DMS 273 (cell line): ENCODE data around the gene CPED1.
"Not testable (repeated sequence)": the region's sequence is repeated elsewhere in the genome, so short reads cannot be mapped to it uniquely, and the experiment has no call there.

Experiments used
- DNase-seq: peaks from one replicate; lab custom pipeline; 2025; ENCODE audit not compliant: unreplicated experiment; lab: John Stamatoyannopoulos, UW

Gene CPED1

DNA sequence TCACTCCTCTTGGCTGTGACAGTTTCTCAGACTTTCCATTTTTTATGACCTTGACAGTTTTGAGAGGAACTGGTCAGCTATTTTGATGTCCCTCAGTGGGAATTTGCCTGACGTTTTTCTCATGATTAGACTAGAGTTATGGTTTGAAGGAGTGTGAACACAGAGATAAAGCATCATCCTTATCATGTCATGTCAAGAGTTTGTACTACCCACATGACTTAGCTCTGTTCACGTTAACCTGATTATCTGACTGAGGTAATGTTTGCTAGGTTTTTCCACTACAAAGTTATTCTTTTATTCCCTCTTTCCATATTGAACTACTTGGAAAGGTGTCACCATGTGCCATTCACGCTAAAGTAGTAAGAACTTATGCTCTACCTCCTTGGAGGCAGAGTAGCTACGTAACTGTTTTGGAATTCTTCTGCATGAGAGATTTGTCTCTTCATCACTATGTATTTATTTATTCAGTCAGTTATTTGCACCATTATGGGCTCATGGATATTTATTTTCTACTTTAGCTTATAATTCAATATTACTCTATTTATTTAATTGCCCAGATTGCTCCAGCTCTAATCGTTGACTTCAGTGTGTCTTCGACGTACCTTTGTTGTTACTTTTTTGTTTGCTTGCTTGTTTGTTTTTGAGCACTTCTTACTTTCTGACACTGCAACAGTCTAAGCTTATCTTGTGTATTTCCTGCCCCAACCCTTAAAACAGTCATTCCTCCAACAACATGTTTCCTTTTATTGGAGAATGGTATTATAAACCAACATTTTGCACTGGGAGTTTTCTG lies 50.4 kb downstream of the CPED1 start:
- no peak for DNase-seq

DNA sequence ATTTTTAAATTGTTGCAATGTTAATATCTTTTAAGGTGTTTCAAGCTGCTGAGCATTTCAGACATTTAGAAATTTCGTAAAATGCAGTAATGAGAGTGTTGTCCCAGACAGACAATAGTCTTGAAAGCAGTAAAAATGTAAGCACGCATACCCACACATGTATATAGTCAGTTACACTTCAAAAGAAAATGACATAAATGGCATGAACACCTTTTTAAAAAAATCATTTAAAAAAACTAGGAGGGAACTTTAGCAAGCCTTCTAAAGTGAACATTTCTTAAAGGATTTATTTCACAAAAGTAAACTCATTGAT lies 51.0 kb downstream of the CPED1 start:
- no peak for DNase-seq

DNA sequence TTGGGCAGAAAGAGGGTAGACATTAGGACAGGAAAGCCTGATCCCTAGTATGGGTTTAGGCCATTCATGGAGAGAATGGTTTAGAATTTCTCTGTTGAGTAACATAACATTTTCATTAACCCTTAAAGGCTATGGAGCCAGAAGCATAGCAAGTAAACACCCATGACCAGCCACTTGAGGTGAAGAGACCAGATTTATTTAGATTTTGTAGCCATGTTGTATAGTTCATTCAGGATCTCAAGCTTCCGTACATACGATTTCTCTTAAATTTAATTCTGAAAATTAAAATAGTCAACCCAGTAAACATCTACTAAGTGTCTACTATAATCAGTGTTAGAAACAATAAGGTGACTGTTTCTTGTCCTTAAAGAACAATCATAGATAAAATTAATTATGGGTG lies 51.5 kb downstream of the CPED1 start:
- no peak for DNase-seq

DNA sequence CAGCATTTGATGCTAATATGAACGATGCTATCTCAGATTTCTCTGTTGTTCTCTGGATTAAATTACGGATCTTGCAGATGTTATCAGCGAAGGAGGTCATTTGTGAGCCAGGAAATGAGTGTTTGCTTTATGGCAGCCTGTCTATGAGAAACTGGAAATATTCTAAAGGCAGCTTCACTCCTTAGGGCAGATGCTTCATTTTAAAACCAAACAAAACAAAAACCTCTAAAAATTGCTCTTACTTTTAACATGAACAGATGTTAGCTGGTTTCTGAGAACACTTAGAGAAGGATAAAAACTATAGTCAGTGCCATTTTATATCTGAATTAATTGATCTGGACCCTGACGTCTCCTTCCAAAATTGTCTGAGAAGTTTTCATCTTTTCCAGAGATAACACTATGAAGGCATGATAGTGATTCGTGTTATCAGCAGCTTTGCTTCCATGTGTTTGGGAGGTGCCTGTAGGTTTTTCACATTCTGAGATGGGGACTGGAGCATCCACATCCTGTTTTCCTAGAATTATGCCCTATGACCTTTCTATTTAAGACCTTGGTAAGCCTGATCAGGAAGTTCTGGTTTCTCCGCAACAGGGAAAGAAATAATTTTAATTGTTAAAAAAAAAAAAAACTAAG lies 53.1 kb downstream of the CPED1 start:
- DNase-seq, result peak; percentile 21

DNA sequence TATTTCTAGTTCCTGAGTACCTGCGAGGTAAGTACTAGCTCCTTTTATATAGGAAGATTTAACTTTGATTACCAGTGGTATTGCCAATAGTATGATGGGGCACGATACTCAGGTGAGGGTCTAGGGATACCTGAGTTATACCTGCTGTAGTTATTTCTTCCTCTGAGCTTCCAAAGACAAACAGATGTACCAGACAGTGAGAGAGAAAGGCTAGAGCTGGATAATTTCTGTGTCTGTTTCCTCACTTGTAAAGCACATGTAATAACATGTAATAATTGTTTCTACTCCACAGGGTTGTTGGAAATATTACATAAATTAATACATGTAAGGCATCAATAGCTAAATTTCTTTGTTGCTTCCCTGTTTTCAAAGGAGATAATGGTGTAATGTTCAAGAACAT lies 53.7 kb downstream of the CPED1 start:
- DNase-seq, result no peak

DNA sequence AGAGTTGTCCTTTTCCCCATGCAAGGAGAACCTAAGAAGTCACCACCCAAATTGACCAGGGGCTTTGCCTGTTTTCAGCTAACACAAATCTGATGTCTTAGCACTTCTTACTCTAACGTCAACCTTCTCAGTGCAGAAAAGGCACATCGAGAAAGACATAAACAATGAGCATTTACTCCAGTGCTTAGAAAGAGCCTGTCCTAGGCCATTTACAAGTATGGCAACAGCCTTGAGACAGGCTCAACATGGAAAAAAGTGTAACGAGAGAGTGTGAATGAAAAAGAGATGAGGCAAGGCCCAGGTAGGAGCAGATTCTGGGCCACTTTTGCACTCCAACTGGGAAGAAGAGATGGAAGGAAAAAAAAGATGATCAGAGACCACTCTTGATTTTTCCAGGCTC lies 54.4 kb downstream of the CPED1 start:
- no peak for DNase-seq

DNA sequence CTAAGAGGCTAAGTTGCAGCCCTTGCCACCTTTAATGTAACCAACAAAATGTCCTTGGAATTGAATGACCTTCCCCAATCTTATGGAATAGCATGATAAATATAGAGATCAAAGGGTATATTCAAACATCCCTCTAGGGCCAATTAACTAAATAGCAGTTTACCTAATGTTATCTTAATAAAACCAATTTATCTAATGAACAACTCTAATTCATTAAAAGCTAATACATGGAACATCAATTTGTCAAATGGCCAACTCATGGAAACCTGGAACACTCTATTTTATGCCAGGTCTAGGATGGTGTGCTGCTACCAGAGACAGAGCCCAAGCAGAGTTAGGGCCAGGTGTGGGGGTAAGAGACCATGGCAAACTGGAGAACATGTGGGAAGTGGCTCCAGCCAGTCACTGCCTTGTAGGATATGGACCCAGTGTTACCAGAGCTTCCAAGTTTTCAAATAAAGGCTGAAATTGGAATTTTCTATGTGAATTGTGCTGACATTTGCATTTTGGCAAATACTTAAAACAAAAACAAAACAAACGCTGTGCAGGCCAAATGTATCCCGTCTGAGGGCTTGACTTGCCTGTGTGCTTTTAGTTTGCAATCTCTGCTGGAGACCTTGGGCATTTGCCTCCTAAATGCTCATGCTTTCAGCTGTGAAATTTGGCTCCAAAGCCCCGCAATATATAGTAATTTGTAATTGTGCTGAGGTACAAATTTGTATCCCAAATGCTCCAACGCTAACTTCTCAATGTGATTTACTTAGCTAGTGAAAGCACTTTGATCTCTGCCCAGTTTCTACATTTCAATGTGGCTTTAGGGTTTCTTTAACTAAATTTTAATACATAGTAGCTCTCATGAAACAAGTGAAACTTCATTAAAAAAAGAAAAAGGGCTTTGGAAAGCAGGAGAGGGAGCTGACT lies 55.1 kb downstream of the CPED1 start:
- DNase-seq, result no peak

DNA sequence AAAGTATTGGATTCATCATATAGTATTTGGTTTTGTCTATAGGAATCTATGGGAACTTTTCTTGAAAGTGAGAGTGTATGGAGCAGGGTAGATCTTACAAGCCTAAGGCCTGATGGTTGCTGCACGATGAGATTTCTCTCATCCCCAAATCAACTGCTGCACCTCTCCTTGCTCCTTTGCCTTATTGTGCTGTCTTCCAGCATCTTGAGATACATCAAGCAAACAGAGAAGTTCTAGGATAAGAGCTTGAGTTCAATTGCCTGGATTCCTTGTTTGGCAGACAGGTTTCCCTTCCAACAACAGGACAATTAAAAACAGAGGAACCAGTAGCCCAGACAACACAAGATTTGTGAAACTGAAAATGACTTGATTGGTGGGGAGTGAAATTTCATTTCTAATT lies 56.6 kb downstream of the CPED1 start:
- no peak for DNase-seq

DNA sequence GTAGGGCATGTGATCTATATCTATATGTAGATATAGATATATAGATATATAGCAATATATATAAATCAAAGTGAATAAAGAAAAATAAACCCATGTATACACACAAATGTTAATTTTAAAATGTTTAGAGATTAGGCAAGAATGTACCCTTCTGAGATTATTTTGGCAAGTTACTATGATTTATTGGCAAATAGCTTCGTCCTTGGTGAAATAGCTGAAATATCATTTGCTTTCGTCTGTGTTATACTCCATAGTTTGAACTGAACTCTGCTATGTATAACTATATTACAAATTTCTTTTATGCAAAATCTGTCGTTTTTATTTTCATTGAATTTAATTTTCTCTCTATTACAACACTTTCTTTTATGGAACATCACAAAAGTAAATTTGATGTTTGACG lies 57.5 kb downstream of the CPED1 start:
- no peak for DNase-seq

DNA sequence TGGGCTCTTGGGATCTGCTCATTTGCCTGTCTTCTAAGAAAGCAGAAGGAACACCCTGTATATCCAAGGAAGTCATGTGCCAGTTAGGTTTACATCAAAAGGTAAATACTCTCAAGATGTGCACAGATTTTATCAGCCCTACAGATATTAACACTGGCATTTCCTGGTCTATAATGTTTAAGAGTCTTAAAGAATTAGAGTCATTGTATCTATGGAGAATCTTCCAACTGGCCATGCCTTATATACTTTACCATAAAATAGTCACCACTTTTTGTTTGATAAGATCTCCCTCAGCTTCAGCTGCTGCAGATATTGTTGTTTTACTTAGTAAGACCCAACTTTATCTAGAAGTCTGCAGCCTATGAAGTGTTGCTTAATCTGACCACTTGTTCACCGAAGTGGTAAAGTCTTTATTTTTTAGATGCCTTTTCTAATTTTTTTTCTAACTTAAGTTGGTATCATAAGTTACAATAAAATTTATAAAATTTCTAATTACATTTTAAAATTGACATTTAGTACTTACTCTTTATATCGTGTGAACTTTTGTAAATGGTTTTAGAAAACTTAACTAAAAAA lies 58.5 kb downstream of the CPED1 start:
- no peak for DNase-seq

DNA sequence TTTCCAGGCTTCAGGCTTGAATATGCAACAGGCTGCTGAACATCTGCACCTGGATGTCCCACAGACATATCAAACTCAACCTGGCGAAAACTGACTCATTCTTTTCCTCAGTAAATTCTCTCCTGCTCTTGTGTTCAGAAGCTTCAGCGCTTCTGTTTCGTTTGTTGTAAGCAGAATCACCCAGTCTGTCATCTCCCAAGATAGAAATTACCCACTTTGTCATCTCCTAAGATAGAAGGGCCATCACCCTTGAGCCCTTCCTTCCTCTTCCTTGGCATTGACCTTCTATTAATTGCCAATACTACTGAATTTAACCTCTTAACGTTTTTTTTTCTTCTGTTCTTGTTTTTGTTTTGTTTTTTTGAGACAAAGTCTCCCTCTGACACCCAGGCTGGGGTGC lies 59.7 kb downstream of the CPED1 start:
- no peak for DNase-seq

DNA sequence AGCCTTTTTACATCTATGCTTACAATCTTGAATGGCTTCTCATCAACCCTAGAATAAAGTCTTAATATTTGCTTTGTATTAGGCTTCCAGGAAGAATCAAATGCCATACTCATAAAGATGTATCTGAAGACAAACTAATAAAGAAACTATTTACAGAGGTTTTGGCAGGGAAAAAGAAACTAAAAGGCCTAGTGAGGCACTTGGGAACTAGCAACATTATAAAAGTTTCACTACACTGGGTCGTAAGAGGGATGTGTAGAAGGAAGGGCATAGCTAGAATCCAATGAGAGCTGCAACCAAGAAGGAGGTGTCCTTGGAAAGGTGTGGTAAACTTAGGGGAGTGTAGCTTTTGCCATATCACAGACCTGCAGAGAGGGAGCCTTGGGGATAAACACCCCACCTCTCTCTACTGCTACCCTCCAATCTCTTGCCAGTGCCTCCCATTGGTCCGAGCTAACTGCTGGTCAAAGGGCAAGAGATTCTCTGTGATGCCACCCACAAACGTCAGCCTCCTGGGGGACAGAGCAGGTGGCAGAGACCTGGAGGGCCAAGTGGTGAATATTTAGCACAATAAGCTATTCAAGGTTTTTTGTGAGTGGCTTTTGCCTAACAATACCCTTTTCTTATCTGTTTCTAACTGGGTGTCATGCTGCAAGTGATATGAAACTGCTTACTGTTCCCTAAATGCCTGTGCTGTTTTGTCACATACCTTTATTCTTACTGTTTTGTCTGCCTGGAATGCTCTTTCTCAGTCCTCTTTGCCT lies 60.7 kb downstream of the CPED1 start:
- no peak for DNase-seq

DNA sequence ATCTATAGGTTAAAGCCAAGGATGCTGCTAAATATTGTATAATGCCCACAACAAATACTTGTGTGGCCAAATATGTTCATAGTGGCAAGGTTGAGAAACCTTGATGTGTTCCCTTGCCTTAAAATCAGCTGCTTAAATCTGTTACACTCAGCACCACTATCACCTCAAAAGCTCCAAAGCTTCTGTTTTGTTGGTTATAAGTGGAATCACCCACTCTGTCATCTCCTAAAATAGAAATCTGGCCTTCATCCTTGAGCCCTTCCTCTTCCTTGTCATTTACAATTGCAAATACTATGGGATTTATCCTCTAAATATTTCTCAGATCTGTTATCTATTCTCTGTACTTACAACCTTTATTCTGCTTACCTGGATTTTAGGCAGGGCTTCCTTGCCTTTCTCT lies 61.4 kb downstream of the CPED1 start:
- no peak for DNase-seq

DNA sequence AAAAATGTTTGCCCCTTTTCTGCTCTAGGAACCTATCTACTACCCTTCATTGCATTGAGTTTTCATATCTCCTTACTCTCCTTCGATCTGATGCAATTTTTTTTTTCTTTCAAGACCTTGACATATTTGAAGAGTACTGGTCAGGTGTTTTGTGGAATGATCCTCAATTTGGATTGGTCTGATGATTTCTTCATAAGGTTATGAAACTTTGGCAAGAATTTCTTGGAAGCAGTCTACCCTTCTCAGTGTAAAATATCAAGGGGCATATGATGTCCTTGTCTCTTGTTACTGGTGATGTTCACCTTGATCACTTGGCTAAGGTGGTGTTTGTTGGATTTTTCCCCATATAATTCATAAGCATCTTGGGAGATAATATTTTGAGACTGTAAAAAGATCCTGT lies 64.7 kb downstream of the CPED1 start:
- no peak for DNase-seq

DNA sequence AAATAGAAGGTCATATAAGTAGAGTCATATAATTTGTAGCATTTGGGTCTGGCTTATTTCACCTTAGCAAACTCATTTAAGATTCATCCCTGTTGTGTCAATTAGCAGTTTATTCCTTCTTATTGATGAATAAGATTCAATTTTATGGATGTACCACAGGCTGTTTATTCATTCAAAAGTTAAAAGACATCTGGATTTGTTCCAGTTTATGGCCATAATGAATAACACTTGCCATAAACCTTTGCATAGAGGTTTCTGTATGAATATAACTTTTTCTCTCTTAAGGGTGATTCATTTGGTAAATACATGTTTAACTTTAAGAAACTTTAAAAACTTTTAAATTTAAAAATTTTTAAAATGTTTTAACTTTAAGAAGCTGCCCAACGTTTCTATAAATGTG lies 66.4 kb downstream of the CPED1 start:
- DNase-seq, result no peak

DNA sequence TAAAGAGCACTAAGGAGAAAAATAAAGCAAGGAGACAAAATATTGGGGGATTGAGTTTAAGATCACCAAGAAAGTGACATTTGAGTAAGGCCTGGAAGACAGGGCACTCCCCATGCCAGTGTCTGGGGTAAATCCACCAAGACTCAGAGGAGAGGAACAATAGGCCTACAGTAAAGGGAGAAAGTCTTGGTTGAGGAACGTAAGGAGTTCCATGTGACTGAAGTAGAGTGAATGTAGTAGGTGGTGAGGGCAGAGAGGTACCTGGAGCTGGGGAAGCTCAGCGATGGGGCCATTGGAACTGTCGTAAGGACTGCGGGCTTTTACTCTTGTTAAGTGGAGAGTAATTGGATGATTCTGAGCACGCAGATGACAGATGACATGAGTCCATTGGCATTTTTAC lies 69.4 kb downstream of the CPED1 start:
- no peak for DNase-seq

DNA sequence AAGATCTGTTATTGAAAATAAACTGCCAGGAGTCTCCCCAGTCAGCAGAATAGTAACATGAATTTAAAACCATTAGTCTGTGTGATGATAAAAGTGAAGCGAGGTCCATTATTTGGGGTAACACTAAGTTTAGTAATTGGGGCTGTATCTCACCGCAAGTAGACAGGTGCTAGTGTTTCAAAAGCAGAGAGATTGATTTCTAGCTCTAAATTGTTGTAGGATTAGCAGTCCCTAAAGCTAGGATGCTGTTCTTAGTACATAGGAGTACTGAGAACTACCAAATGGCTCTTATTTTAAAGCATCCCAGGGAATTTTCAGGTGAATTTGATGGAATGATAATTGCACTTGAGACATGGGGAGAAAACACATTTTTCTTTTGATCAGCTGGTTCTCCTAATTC lies 70.5 kb downstream of the CPED1 start:
- DNase-seq, result no peak

DNA sequence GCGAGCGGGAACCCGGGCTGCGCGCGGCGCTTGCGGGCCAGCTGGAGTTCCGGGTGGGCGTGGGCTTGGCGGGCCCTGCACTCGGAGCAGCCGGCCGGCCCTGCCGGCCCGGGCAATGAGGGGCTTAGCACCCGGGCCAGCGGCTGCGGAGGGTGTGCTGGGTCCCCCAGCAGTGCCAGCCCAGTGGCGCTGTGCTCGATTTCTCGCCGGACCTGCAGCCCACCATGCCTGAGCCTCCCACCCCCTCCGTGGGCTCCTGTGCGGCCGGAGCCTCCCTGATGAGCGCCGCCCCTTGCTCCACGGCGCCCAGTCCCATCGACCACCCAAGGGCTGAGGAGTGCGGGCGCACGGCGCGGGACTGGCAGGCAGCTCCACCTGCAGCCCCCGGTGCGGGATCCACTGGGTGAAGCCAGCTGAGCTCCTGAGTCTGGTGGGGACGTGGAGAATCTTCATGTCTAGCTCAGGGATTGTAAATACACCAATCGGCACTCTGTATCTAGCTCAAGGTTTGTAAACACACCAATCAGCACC lies 71.5 kb downstream of the CPED1 start:
- not testable (repeated sequence) for DNase-seq

DNA sequence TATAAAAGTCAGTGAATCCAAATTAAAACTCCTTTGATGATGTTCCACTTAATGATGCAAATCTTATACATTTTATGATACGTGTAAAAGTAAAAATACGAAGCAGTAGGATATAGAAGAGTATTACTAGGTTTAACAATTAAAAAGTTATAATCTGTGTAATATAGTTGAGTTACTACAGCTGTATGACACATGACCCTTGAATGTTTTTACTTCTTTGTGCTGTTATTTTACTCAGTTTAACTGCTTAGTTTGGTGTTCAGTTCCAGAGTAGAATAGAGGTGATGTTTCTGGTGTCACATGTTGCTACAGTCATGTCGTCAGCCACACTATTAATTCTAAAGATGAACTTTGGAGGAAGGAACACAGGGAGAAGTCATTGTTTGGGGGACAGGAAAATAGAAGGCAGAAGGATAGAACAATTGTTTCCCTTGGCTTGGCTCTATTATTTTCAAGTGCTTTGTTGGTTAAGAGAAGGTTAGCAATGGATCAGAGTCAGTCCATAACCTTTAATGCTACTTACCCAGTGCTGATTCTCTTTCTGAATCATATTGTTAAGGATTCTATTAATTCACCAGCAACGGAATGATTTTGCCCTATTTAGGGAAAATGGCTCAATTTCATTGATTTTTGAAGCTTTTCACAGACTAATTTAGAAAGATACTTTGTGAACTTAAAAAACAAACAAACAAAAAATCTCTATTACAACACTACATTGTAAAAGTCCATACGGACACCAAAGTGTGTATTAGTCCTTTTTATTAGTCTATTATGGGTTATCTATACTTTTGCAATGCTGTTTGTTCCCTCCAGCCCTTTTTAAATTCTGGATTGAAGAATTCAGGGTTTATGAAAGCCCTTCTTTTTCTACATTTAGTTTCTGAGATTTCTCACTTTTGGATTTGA lies 73.4 kb downstream of the CPED1 start:
- no peak for DNase-seq
